Endothelial cell of umbilical vein (primary cell): Measurements from ENCODE around the gene ITPRIPL1.

Source experiments
- CTCF ChIP-seq, 2 donors: IDR thresholded peaks; 1 replicate in 1 of 2; 2 replicates in 1 of 2; pipeline ENCODE4 v1.5.1; 2011; ENCODE audit warnings: low read length in 2 of 2, mild to moderate bottlenecking in 2 of 2, moderate library complexity in 2 of 2, control low read depth in 1 of 2, inconsistent platforms in 1 of 2, low read depth in 1 of 2; ENCODE audit not compliant: insufficient read depth in 1 of 2; ENCODE audit errors: extremely low read depth in 1 of 2
- EZH2 ChIP-seq: IDR thresholded peaks from 2 replicates; pipeline ENCODE4 v1.6.1; 2012; ENCODE audit warnings: borderline replicate concordance, low read depth, mild to moderate bottlenecking, moderate library complexity, low read length, inconsistent platforms; ENCODE audit not compliant: severe bottlenecking
- FOS ChIP-seq: IDR thresholded peaks from 2 replicates; pipeline ENCODE4 v1.6.1; 2011; ENCODE audit warnings: mild to moderate bottlenecking, low read length, moderate library complexity, borderline replicate concordance; ENCODE audit not compliant: insufficient read depth
- JUN ChIP-seq: IDR thresholded peaks from 2 replicates; pipeline ENCODE4 v1.6.1; 2011; ENCODE audit warnings: borderline replicate concordance, low read depth; ENCODE audit not compliant: insufficient read length, insufficient read depth
- MAX ChIP-seq: IDR thresholded peaks from 2 replicates; pipeline ENCODE4 v1.6.1; 2011; ENCODE audit not compliant: insufficient read depth, insufficient read length
- MYC ChIP-seq: IDR thresholded peaks from one replicate; pipeline ENCODE4 v1.6.1; 2011; ENCODE audit warnings: mild to moderate bottlenecking, low read depth, low read length
- POLR2A ChIP-seq: IDR thresholded peaks from 2 replicates; pipeline ENCODE4 v1.6.1; 2012; ENCODE audit warnings: low read depth, mild to moderate bottlenecking, control low read depth, low read length
- POLR2AphosphoS5 ChIP-seq: IDR thresholded peaks from 2 replicates; pipeline ENCODE4 v1.6.1; 2012; ENCODE audit warnings: low read depth, mild to moderate bottlenecking, control low read depth, low read length, moderate library complexity; ENCODE audit not compliant: insufficient read depth

DNA sequence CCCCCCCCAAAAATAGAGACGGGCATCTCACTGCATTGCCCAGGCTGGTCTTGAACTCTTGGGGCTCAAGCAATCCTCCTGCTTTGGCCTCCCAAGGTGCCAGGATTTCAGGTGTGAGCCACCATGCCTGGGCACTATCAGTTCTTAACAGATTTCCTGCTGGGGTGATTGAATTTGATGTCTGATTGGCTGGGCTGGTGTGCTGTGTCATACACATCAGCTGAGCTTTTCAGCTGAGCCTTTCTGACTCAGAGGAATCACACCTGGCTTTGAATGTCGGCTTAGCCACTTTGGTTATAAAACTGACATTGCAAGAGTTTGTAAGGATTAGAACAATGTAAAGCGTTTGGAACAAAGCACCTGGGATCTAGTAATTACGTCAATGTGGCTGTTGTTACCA lies 29.4 kb downstream of the ITPRIPL1 start:
- TF ChIP-seq CTCF (IDR thresholded peaks at IDR 0.05; ENCODE audit: extremely low read depth in 1 of 2, insufficient read depth in 1 of 2, low read depth in 1 of 2, low read length in 2 of 2), result no peak
- no peak for TF ChIP-seq MYC
- TF ChIP-seq POLR2A, result no peak
- no peak for TF ChIP-seq MAX
- no peak for TF ChIP-seq EZH2
- no peak for TF ChIP-seq POLR2AphosphoS5
- TF ChIP-seq JUN, result no peak
- no peak for TF ChIP-seq FOS
